ENCODE measurements around the gene KRT9.

KRT9 gene

DNA sequence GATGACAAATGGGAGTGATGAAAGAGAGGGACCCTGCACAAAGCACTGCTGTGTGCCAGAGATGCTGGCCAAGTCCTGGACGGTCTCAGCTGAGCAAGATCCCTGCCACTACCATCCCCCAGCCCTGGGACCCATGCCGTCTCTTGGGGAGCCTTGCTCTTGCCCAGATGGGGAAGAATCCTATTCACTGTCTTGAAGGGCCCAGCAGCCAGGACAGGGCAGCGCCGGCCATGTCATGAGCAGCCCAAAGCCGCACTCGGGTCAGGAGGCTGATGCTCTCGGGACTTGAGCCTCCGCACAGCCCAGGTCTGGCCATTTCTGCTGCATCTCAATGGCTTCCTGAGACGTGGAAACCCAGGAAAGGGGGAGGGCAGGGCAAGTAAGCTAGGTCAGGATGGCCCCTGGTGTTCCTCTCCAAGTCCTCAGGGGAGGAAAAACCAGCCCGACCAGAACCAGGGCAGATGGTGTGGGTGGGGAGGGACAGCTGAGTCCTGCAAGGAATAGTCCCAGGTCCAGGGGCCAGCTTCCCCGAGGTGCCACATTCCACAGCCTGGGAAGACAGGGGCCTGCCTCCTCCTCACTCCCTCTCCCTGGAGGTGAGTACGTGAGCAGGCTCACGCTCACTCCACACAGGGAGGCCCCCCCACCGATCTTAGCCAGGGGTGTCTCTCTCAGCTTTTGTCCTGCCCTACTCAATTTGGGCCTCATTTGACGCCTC lies 35.9 kb downstream of the KRT9 start:
- peaks cover 65% of the 10 kb centered on the region for H3K27me3 Mint-ChIP-seq

DNA sequence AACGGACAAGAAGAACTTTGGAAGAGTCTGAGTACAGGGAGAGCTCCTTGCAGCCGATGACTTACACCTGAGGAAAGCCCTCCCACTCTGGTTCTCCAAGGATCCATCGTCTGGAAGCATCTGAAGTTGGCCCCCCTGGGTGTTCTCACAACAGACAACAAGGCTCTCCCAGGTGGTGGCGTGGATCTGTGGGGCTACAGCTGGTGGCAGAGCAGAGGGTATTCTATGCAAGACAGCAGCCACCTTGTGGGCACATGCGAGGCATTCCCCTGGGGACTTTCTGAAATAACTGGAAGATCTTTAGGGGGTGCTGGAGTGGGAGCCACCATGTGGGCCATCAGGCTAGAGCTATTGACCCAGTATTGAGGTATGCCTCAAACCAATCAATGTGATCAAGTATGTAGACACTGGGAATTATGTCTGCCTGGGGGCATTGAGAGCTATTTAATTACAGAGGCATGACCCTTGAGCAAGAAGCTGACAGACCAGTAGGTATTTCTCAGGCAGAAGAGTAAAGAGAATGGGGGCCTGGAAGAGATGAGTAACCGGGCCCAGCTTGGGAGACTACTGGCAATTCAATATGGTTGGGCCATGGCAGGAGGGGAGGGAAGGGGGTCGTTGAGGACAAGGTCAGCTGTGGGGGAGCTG lies 36.8 kb downstream of the KRT9 start:
- Mint-ChIP-seq H3K4me1 (no peaks in the 10 kb centered on the region), H3K27ac (no peak overlapping the region), H3K4me3 (no peak overlapping the region), H3K9me3 (no peaks in the 10 kb centered on the region), H3K36me3 (no peaks in the 10 kb centered on the region), H3K27me3 (peaks cover 71% of the 10 kb centered on the region)
- no peak for ATAC-seq

More for the DNA sequence above, 35.9 kb downstream of the KRT9 start:
- H3K36me3 Mint-ChIP-seq: no peaks in the 10 kb centered on the region
- ATAC-seq: peak; percentile 11
- no peaks in the 10 kb centered on the region for H3K9me3 Mint-ChIP-seq
- no peak overlapping the region for H3K27ac Mint-ChIP-seq
- no peak overlapping the region for H3K4me3 Mint-ChIP-seq
- H3K4me1 Mint-ChIP-seq: no peaks in the 10 kb centered on the region

DNA sequence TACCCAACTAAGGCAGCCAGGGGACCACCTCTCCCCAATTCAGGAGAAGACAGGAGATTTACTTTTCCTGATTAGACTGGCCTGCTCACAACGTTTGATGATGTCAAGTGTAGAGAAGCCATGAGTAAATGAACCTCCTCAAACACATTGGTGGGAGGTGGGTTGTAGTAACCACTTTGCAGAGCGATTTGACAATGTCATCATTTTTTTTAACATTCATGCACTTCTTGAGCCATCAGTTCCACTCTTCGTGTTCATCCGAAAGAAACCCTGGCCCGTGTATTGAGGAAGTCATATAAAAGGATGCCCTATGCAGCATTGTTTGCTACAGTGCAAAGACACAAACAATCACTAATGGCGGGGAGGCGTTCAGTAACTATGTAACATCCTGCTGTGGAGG lies 38.2 kb downstream of the KRT9 start:
- no peaks in the 10 kb centered on the region for H3K9me3 Mint-ChIP-seq

DNA sequence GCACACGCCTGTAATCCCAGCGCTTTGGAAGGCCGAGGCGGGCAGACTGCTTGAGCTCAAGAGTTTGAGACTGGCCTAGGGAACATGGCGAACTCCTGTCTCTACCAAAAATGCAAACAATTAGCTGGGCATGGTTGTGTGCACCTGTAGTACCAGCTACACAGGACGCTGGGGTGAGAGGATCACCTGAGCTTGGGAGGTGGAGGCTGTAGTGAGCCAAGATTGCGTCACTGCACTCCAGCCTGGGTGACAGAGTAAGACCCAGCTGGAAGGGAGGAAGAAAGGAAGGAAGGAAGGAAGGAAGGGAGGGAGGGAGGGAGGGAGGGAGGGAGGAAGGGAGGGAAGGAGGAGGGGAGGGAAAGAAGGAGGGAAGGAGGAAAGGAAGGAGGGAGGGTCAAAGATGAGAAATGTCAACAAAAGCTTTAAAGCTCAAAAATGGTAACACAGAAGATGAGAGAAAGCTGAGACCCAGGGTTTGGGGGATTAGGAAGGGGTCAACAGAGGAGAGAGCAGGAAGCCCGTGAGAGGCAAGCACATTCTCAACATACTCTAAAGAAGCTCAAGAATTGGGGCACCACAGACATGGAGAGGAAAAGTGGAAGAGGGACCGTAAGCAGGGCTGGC lies 38.8 kb downstream of the KRT9 start:
- Mint-ChIP-seq H3K27me3 (peaks cover 83% of the 10 kb centered on the region), H3K27ac (no peak overlapping the region)

More for the DNA sequence above, 38.2 kb downstream of the KRT9 start:
- H3K36me3 Mint-ChIP-seq: no peaks in the 10 kb centered on the region
- H3K4me1 Mint-ChIP-seq: peaks cover 1% of the 10 kb centered on the region
- ATAC-seq: no peak
- H3K27me3 Mint-ChIP-seq: peaks cover 81% of the 10 kb centered on the region
- no peak overlapping the region for H3K4me3 Mint-ChIP-seq
- no peak overlapping the region for H3K27ac Mint-ChIP-seq

DNA sequence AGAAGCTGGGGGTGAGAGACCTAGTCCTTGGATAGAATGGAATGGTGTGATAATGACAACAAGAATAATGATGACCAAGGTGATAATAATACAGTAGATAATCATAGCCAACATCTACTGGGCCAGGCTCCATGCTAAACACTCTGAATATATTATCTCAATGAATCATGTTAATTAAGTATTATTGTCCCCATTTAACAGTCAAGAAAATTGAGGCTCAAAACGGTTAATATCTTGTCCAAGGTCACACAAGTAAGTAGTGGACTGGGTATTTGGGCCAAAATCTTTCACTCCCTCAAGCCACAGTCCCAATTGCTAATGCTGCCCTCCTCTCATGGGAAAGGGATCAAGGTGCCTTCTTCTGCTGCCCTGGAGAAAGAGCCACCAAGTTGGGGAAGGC lies 39.9 kb downstream of the KRT9 start:
- no peak for ATAC-seq
- peaks cover 15% of the 10 kb centered on the region for H3K4me1 Mint-ChIP-seq
- no peak overlapping the region for H3K27ac Mint-ChIP-seq
- no peaks in the 10 kb centered on the region for H3K9me3 Mint-ChIP-seq
- peaks cover 84% of the 10 kb centered on the region for H3K27me3 Mint-ChIP-seq
- no peaks in the 10 kb centered on the region for H3K36me3 Mint-ChIP-seq
- H3K4me3 Mint-ChIP-seq: no peak overlapping the region

More for the DNA sequence above, 38.8 kb downstream of the KRT9 start:
- no peak for ATAC-seq
- Mint-ChIP-seq H3K4me3 (no peak overlapping the region), H3K36me3 (no peaks in the 10 kb centered on the region), H3K4me1 (peaks cover 7% of the 10 kb centered on the region), H3K9me3 (no peaks in the 10 kb centered on the region)

DNA sequence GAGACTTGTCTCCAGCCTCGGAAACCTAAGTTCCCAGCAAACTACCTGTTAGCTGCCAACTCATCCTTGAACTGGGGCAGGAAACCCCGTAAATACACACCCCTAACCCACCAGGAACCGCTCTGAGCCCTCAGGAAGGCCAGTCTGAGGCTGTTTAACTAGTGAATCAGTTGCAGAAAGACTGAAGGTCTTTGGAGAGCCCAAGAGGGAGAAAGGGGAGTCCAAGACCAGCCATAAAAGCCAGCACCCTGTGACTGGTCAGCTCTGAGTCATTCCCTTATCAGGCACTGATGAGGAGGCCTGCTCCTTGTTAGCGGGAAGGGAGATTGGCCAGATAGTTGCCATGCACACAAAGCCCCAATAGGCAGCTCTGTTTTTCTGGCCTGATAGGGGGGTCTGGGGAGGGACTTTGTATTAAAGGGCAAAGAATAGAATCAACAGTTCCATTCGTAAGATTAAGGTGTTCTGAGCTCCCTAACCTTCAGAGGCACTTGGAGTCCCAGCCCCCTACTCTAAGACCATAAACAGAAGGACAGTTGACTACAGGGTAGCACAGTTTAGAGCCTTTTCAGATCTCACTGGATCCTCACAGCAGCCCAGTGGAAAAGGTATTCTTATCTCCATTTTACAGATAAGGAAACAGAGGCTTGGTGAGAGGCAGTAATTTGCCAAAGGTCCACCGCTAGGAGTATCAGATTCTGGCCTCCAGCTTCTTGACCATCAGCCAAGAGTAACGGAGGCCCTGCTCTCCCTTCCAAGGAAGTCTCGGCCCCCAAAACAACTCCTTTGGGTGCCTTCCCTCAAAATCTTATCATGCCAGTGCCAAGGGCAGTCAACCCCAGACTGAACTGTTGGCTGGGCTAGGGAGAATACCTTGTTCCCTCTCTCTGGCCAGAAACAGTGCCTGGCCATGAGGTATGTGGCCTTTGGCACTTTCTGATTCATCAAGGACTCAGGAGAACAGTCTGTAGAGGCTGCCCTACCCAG lies 41.5 kb downstream of the KRT9 start:
- no peak for ATAC-seq
- H3K9me3 Mint-ChIP-seq: no peaks in the 10 kb centered on the region

DNA sequence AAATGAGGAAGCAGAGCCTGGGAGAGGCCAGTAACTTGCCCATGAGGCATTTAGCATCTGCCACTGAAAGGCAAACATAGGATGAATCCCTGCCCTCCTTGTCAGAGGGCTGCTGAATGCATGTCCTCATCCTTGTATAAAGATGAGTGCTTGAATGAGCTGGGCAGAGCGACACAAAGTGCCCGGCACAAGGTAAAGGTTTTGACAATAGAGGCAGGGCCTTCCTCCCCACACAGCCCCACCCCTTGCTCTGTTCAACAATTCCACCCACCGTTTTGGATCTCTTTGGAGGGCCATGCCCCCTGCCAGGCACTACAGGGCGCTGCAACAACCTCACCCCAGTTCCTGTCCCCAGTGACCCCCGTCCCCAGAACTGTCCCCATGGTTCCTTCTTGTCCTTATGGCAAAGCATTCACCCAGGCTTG lies 42.4 kb downstream of the KRT9 start:
- ATAC-seq: no peak
- Mint-ChIP-seq H3K27ac (no peak overlapping the region), H3K27me3 (peaks cover 77% of the 10 kb centered on the region), H3K4me3 (no peak overlapping the region), H3K4me1 (peaks cover 15% of the 10 kb centered on the region), H3K36me3 (no peaks in the 10 kb centered on the region), H3K9me3 (no peaks in the 10 kb centered on the region)

More for the DNA sequence above, 41.5 kb downstream of the KRT9 start:
- H3K27me3 Mint-ChIP-seq: peaks cover 79% of the 10 kb centered on the region
- no peak overlapping the region for H3K4me3 Mint-ChIP-seq
- peaks cover 15% of the 10 kb centered on the region for H3K4me1 Mint-ChIP-seq
- H3K36me3 Mint-ChIP-seq: no peaks in the 10 kb centered on the region
- H3K27ac Mint-ChIP-seq: no peak overlapping the region

DNA sequence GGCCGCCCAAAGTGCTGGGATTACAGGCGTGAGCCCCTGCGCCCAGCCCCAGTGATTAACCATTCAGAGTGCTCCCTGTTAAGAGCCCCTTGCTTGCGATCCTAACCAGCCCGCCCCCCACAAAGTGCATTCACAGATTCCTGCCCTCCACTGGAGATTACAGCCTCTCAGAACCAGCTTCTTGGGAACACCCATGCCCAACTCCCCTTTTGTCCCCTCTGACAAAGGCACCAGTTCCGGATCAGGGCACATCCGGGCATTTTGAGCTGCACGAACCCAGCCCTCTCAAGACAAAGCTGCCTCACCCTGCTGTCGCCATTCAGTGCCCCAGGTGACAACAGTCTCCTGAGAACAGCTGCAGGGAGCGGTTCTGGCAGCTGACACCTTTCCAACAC lies 42.9 kb downstream of the KRT9 start:
- no peak overlapping the region for H3K4me3 Mint-ChIP-seq
- no peaks in the 10 kb centered on the region for H3K9me3 Mint-ChIP-seq
- H3K27ac Mint-ChIP-seq: no peak overlapping the region
- peaks cover 80% of the 10 kb centered on the region for H3K27me3 Mint-ChIP-seq
- no peak for ATAC-seq
- peaks cover 15% of the 10 kb centered on the region for H3K4me1 Mint-ChIP-seq
- no peaks in the 10 kb centered on the region for H3K36me3 Mint-ChIP-seq

DNA sequence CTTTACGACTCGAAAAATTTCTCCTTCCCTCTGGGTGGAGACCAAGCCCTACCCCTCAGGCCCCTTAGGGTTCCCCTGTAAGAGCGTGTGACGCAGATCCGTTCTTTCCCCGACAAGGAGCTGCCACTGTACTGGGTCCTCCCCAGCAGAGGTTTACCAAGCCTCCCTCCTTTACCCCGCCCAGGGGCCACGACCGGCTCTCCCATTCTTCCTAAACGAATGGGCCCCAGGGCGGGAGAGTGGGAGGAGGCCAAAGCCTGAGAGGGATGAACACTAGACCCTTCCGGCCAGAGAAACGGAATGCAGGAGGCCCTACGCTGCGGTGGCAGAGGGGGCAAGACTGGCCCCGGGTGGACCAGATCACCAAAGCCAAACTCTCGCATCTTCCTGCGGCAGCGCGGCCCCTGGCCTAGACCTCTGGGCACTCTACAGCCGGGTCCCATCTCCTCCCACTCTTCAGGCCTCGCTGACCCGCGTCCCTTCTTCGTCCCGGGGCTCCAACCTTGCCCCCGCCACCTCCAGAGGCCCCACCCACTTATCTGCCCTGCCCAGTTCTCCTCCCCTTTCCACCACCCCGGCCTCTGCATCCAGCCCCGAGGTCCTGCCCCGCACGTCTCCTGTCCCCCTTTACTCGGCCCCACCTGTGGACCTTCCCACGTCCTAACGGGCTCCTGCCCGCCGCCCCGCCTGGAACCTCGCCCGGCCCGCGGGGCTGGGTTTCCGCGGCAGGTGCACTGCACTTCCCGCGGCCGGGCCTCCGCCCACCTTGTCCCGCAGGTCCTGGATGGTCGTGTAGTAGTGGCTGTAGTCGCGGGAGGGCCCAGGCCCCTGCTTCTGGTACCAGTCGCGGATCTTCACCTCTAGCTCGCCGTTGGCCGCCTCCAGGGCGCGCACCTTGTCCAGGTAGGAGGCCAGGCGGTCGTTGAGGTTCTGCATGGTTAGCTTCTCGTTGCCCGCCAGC lies 44.5 kb downstream of the KRT9 start:
- H3K36me3 Mint-ChIP-seq: no peaks in the 10 kb centered on the region
- H3K27me3 Mint-ChIP-seq: peaks cover 70% of the 10 kb centered on the region
- ATAC-seq: no peak
- no peak overlapping the region for H3K27ac Mint-ChIP-seq
- H3K9me3 Mint-ChIP-seq: no peaks in the 10 kb centered on the region
- H3K4me1 Mint-ChIP-seq: peaks cover 15% of the 10 kb centered on the region
- peak overlapping the region; percentile 5 for H3K4me3 Mint-ChIP-seq

DNA sequence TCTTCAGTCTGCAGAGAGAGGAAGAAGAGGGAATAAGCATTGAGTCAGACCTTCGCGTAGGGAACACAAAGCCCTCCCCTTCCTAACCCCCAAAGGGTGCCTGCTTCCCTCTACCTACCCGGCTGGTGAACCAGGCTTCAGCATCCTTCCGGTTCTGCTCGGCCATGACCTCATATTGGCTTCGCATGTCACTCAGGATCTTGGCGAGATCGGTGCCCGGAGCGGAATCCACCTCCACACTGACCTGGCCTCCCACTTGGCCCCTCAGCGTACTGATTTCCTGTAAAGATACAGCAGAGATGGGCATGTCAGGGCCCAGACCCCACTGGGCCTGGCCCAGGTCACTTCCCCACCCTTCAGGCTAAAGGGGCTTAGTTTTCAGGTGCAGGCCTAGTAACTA lies 47.6 kb downstream of the KRT9 start:
- Mint-ChIP-seq H3K9me3 (no peaks in the 10 kb centered on the region), H3K27me3 (peaks cover 67% of the 10 kb centered on the region), H3K36me3 (no peaks in the 10 kb centered on the region), H3K4me3 (no peak overlapping the region), H3K27ac (no peak overlapping the region), H3K4me1 (peaks cover 15% of the 10 kb centered on the region)
- ATAC-seq: no peak

DNA sequence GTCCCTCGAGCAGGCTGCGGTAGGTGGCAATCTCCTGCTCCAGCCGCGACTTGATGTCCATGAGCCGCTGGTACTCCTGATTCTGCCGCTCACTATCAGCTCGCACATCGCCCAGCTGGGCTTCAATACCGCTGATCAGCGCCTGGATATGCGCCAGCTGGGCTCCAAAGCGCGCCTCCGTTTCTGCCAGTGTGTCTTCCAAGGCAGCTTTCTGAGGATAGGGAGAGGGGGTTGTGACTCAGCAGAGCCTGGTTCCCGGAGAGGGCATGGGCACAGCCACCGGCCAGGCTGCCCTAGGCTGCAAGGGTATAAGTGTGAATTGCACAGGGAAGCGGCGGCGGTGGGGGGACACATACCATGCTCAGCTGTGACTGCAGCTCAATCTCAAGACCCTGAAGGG lies 48.1 kb downstream of the KRT9 start:
- no peaks in the 10 kb centered on the region for H3K36me3 Mint-ChIP-seq
- no peak overlapping the region for H3K27ac Mint-ChIP-seq
- H3K9me3 Mint-ChIP-seq: no peaks in the 10 kb centered on the region
- H3K4me3 Mint-ChIP-seq: no peak overlapping the region
- ATAC-seq: no peak
- peaks cover 15% of the 10 kb centered on the region for H3K4me1 Mint-ChIP-seq
- peaks cover 67% of the 10 kb centered on the region for H3K27me3 Mint-ChIP-seq

DNA sequence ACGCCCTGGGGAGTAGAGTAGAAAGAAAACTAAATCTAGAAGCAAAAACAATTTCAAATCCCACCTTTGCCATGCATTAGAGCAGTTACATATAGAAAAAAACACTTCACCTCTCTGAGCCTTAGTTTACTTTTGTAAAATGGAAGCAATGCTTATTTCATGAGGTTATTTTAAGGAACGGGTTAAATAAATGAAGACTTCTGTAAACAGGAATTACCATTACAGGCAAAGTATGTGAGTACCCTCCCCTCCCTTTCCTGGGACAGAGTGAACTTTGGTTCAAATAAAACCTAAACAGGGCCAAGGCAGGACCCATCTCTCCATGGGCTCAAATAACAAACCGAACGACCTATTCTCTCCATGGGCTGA lies 48.6 kb downstream of the KRT9 start:
- H3K27me3 Mint-ChIP-seq: peaks cover 67% of the 10 kb centered on the region
- H3K4me3 Mint-ChIP-seq: no peak overlapping the region
- H3K4me1 Mint-ChIP-seq: peaks cover 9% of the 10 kb centered on the region
- ATAC-seq: no peak
- no peaks in the 10 kb centered on the region for H3K36me3 Mint-ChIP-seq
- no peak overlapping the region for H3K27ac Mint-ChIP-seq
- H3K9me3 Mint-ChIP-seq: no peaks in the 10 kb centered on the region

DNA sequence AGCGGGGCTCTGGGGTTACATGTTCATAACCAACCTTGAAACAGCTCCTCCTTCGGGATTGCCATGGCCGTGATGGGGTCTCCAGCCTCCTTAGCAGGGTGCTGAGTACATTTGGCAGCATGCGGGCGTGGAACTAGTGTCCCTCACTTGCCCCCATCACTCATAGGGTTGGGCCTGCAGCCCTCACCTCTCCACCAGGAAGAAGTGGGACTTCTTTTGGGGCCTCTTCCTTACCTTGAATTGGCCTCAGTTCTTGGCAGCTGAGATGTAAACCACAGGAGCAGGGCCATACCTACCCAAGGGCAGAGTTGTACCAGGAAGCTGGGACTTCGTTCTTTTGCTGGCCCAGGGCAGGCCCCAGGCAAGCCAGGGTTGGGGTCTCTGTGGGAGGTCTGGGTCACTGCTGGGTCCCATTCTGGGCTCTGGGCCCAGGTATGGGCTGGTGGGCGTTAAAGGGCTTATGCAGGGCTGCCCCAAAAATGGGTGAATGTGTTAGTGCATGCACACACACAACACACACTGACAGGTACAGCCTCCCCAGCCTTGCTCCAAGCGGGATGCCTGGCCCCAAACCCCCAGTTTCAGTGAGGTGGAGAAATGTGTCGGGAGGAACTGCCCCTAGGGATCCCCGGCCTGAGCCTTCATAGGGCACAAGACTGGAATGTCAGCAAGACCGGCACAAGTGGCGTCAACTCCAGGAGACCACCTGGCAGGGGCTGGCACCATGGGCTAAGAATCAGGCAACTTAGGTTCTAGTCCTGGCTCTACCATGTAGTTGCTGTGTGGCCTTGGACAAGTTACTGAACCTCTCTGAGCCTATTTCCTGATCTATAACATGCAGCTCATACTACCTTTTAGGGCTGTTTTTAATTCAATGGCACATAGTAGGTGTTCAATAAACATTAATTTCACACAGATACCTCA lies 49.3 kb downstream of the KRT9 start:
- Mint-ChIP-seq H3K36me3 (no peaks in the 10 kb centered on the region), H3K9me3 (no peaks in the 10 kb centered on the region), H3K27me3 (peaks cover 66% of the 10 kb centered on the region), H3K27ac (no peak overlapping the region), H3K4me1 (peaks cover 5% of the 10 kb centered on the region), H3K4me3 (no peak overlapping the region)
- ATAC-seq: no peak
